ENCODE data around the gene MIER2.

MIER2 gene

GRCh38 chr19:373391-374182 is 29.0 kb upstream of the MIER2 start:
- TF ChIP-seq CTCF (conservative IDR thresholded peaks at IDR 0.05): no peak
- no peak for TF ChIP-seq ZFX (IDR thresholded peaks at IDR 0.05)

GRCh38 chr19:372306-372890 is 27.8 kb upstream of the MIER2 start:
- TF ChIP-seq ZFX (IDR thresholded peaks at IDR 0.05): no peak
- TF ChIP-seq CTCF (conservative IDR thresholded peaks at IDR 0.05): no peak
- H3K27ac ChIP-seq: no peak overlapping the region

More at GRCh38 chr19:373391-374182, 29.0 kb upstream of the MIER2 start:
- H3K27ac ChIP-seq: no peak overlapping the region

GRCh38 chr19:371501-372168 is 27.0 kb upstream of the MIER2 start:
- H3K27ac ChIP-seq: no peak overlapping the region
- TF ChIP-seq CTCF (conservative IDR thresholded peaks at IDR 0.05): no peak
- no peak for TF ChIP-seq ZFX (IDR thresholded peaks at IDR 0.05)

GRCh38 chr19:370641-371330 is 26.2 kb upstream of the MIER2 start:
- H3K27ac ChIP-seq: no peak overlapping the region
- no peak for TF ChIP-seq CTCF (conservative IDR thresholded peaks at IDR 0.05)
- no peak for TF ChIP-seq ZFX (IDR thresholded peaks at IDR 0.05)

- TF ChIP-seq CTCF (conservative IDR thresholded peaks at IDR 0.05) (no peak), ZFX (IDR thresholded peaks at IDR 0.05) (no peak)
- H3K27ac ChIP-seq: no peak overlapping the region
These were observed 25.3 kb upstream of the MIER2 start for GRCh38 chr19:369876-370275.

- no peak overlapping the region for H3K27ac ChIP-seq
- TF ChIP-seq CTCF (conservative IDR thresholded peaks at IDR 0.05) (no peak), ZFX (IDR thresholded peaks at IDR 0.05) (no peak)
These were observed 24.7 kb upstream of the MIER2 start for GRCh38 chr19:369256-369655.
